ENCODE data around the gene TBPL1. TPM values are rescaled to one million over a fixed set of nuclear protein-coding genes. Genes with fewer than 3 reads are reported as not detected.
"Not testable (repeated sequence)": the region's sequence is repeated elsewhere in the genome, so short reads cannot be mapped to it uniquely, and the experiment has no call there.

TBPL1 gene
- 13.0 and 15.3 TPM in 2 replicates for total RNA-seq (2014; rRNA removed; shearing (Covaris generic))

DNA sequence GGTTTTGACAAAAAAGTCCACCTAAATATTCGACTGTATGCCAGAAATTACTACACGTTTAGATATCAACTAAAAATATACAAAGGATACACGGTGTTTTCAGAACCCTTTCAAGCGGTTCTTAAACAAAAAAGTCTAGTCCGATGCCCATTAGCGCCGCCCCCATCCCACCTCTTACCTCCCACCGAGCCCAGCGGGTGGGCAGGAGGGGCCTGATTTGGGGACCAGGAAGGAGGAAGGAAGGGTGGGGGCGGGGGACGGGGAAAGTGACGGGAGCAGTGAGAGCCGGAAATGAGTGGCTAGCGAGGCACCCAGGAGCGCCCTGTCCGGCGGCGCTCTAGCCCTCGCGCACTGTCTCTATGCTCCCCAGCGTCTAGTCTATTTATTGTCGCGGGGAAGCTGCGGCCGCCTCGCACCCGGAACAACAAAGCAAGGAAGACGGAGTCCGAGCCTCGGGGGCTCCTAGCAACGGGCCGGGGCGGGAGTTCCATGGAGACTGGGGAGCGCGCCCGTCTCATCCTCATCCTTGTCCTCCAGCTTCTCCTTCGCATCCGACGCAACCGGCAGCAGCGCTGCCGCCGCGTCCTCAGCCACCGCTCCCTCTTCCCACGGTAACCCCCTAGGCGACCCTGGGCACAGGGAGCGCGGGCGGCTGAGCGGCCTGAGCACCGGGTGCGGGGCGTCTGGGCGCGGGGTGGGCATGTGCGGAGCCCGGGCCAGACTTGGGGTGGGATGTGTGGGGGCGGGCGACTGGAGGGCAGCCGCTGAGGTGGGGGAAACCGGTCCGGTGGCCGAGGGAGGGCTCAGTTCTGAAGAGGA, at the start of gene TBPL1:
Gene TBPL1 (plus strand): TSS at position 410 of the 819 bp plus-strand sequence. CDS start 26,902 bp downstream, outside the sequence.
- peak; percentile 94 for DNase-seq (ENCODE audit: low spot score)

DNA sequence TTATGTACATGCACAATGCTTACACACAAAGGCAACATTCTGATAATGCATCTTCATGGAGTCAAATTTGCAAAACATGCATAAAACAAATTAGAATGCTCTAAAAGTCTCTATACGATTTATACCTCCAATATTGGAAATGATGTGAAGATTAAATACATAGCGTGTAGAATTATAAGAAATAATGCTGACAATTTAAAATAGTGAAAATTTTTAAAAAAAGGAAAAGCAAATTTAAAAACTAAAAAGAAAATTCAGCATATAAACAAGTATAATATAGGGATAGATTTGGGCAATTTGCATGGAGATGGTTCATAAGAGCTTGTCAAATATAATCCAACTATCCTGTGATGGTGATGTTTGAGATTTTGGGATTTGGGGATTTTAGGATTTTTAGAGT, 49.2 kb upstream of the TBPL1 start:
- no peak for DNase-seq (ENCODE audit: low spot score)

GRCh38 chr6:133906050-133906449, 47.0 kb upstream of the TBPL1 start:
- DNase-seq (ENCODE audit: low spot score): peak; percentile 53

DNA sequence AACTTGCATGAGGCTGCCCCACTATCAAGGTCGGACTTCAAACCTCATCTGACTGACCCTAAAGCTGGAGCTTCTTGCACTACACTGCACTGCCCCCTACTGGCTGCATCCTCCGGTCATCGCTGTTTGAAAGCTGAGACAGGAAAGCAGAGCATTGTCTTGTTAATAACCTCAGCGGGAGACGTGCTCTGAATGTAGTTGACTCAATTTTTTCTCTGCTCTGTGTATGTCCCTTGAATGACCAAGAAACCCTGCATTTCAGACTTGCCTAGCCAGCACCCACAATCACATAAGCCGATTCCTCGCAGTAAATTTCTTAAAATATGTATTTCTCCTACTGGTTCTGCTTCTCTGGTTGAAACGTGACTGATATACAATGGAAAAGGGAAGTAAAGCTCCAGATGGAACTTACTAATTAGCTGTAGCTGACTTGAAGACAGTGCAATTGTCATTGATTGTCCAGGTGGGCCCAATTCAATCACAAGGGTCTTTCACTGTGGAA, 36.3 kb upstream of the TBPL1 start:
- peak; percentile 94 for DNase-seq (ENCODE audit: low spot score)

- DNase-seq (ENCODE audit: low spot score): no peak
Measured at GRCh38 chr6:133917781-133918180, 35.2 kb upstream of the TBPL1 start.

- DNase-seq (ENCODE audit: low spot score): no peak
Measured at GRCh38 chr6:133918208-133918930, 34.7 kb upstream of the TBPL1 start.

DNA sequence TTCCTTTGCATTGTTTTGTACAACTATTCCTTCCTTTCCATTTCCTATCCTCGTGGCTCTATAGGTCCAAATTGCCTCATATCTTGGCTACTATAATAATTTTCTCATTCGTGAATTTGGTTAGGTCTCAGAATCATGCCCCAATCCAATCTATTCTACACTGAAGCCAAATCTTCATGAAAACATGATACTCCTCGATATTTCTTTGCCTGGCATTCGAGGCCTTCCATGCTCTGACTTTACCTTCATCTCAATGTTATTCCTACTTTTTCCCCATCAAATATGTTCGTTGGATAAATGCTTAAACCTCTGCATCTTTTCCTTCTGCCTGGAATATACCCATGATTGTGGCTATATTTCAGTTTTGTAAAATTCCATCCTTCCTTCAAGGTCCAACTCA, 33.7 kb upstream of the TBPL1 start:
- DNase-seq (ENCODE audit: low spot score): no peak

- peak; percentile 89 for DNase-seq (ENCODE audit: low spot score)
Measured at GRCh38 chr6:133921249-133921859, 31.7 kb upstream of the TBPL1 start.

DNA sequence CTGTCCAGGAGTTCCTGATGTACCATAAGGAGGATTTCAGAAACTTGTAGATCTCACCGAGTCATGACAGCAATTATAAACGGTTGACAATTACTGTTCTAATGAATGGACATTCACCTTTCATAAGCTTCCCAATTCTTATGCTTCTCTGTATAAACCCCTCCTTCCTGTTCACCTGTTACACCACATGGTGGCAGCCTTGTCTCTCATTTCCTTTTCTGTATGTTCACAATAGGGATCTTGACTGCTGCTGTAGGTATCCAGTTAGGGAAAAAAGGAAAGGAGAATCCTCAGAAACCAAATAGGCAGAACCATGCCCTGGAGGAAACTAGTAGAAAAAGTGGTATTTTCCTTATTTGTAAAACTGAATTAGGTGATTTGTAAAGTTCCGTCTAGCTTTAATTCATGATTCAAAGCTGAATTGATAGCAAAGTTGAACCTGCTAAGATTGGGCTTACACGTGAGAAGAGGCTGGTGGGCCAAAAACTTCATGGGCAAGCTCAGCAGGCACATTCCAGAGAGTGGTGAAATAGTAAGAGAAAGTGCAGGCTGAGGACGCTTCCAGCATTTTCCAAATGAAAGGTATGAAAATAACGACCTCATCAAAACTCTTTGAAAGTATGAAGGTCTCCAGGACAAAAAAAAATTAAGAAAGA, 29.0 kb upstream of the TBPL1 start:
- peak; percentile 91 for DNase-seq (ENCODE audit: low spot score)

DNA sequence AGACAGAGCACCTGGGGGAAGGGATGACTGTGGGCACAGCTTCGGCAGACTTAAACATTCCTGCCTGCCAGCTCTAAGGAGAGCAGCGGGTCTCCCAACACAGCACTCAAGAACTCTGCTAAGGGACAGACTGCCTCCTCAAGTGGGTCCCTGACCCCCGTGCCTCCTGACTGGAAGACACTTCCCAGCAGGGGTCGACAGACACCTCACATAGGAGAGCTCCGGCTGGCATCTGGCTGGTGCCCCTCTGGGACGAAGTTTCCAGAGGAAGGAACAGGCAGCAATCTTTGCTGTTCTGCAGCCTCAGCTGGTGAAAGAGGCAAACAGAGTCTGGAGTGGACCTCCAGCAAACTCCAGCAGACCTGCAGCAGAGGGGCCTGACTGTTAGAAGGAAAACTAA, 21.8 kb upstream of the TBPL1 start:
- DNase-seq (ENCODE audit: low spot score): not testable (repeated sequence)

GRCh38 chr6:133936352-133936751, 16.7 kb upstream of the TBPL1 start:
- not testable (repeated sequence) for DNase-seq (ENCODE audit: low spot score)

DNA sequence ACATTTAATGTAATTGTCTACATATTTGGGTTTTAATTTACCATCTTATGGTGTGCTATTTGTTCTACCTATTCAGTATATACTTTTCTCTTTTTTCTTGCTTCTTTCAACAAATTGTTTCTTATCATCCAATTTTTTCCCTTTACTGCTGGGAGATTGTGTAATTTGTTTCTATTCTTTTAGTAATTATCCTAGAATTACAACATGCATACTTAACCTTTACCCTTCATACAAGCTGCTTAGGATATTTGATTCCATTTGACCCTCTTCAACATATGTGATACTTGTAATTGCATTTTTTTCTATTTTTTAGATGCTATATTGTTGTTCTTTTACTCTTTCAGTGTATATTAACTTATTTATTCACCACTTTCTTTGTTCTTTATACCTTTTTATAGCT, 15.1 kb upstream of the TBPL1 start:
- no peak for DNase-seq (ENCODE audit: low spot score)

DNA sequence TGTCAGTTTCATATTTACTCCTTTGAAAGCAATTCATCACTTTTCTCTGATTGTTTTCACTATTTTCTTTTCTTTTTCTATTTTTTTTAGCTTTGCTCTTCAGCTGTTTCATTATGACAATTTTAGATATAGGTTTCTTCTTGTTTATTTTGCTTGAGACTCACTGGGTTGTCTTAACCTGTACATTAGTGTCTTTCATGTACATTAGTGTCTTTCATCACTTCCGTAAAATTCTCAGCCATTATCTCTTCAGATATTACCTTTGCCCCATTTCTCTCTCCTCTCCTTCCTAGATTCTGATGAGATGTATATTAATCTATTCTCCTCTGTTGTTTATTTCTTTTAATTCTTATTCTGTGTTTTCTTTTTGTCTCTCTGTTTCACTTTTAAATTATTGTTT, 14.5 kb upstream of the TBPL1 start:
- no peak for DNase-seq (ENCODE audit: low spot score)

DNA sequence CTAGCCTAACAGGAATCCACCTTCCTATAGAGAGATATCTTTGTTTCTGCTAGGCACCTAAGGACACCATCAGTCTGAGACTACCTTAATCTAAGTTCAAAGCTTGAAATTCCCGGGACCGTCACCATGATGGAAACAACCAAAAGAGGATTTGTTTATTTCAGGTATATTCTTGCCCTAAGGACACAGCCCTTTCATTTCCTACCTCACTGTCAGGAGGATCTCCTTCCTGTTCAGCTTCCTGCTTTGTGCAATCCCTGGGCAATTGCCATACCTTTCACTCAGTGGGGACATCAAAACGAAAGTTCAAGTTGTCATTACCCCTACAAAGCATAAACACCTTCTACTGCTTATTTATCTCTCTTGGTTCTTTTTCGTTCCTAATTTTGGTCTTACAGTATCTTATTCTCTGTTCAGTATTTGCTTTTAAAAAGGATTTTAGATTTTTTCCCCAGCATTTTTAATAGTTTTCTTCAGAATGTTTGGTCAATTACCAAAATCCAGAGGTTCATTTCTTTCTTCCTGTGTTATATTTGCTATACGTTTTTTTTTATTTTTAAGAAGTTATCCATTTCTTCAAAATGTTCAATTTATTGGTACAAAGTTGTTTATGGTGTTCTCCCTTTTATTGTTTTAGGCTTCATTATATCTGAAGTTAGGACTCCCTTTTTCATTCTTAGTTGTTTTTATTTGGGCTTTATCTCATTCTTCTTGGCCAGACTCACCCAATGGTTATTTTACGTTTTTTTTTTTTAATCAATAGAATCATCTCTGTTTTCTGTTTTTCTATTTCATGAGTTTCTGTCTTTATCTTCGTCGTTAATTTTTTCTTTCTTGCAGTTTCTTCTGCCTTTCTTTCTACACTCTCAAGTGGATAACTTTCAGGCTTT, 13.0 kb upstream of the TBPL1 start:
- DNase-seq (ENCODE audit: low spot score): peak; percentile 36

DNA sequence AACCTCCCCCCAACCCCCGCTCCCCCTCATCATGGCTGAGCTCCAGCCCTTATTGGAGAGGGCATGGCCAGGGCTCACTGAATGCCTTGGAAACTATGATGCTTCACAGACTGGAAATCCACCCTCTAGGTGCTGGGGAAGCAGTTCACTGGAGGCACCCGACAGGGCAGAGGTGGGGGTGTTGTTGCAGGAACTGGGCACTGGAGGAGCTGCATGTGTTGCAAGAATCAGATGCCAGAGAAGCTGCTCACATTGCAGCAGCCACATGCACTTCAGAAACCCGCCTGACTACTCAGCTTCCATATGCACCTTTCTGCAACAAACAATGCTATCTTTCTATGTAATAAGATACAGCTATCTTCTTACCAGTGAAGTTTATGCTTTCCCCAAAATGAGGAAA, 7.9 kb upstream of the TBPL1 start:
- DNase-seq (ENCODE audit: low spot score): no peak

GRCh38 chr6:133947302-133947900, 5.6 kb upstream of the TBPL1 start:
- peak; percentile 16 for DNase-seq (ENCODE audit: low spot score)

DNA sequence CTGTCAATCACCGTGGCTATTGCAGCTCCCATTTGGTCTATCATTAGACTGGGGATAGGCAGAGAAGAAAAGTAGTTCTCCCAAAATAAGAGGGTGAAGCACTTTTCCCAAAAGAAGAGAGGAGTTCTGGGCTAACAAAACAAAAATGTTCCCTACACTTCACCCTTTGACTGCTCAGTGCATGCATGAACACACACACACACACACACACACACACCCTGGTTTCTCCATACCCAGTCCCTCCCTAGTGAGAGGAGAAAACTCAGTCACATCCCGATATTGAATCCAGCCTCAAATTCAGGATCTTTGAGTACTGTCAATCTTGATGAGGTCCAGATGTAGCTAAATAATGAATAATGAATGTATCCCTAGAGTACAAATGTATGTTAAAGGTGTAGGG, 4.6 kb upstream of the TBPL1 start:
- DNase-seq (ENCODE audit: low spot score): no peak

DNA sequence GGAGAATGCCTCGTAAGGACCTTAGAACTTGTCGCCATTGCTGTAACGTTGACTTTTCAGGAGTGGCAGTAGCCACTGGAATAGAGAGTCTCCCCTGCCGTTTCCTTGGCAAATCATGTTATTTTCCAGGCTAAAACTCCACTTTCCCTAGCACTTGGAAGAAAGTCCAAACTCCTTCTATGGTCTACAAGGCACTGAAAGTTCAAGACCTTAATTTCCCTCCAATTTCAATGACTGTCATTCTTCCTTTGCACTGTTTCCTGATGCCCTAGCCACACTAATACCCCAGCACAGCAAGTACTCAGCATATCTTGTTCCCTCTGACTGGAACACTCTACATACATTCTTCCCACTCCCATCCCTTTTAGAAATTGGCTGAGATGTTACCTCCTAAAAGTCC, 1.8 kb upstream of the TBPL1 start:
- no peak for DNase-seq (ENCODE audit: low spot score)

DNA sequence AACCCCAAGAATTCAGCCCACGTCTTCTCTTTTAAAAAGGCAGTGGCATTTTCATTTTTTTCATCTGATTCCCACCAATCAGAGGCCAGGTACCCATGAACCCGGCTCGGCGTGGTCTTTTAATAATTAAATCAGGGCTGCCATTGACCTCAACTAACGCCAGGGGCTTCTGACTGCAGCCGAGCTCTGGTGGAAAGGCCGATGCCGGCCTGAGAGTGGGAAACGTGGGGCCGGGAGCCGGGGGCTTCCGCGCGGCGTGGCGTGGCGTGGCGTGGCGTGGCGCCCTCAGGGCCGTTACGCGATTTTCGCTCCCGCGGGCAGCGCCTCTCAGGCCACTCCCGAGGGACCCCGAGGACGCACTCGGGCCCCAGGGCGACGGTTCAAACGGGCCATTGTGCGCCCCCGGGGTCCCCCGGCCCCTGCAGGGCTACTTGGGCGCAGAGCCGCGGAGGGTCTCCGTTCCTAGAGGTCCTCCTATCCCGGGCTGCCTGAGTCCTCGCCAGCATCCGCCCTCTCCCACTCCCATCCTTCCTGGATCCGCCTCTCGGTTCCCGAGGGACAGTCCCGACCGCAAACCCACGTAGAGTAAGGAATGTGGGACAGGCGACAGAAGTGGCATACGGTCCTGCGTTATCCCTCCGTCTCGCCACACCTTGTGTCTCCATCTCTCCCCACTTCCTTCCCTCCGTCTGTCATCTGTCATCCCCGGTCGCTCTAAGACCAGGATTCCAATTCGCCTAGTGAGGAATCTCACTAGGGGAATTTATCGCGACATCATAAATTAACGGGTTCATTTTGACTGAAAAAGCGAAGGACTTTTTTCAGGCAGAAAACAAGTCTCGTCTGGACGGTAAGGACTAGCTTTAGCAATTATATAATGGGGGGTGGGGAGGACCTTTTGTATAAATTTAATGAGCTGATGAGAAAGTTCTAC, 876 bp upstream of the TBPL1 start:
- peak; percentile 68 for DNase-seq (ENCODE audit: low spot score)
